Panc1 (cell line): Measurements from ENCODE around the gene LRBA. TPM values are rescaled to one million over a fixed set of nuclear protein-coding genes. Genes with fewer than 3 reads are reported as not detected.

Experiments
- ATAC-seq: fragments of 200-7000 bp; cut with Tn5 transposase; 2 replicates; pipeline ENCODE4 v1.9.1; 2020; ENCODE audit warnings: mild to moderate bottlenecking, moderate library complexity
- BruUV-seq: library from RNA; stranded (reverse); fragments of 400-500 nt; replicated peaks from 2 replicates; lab custom pipeline; 2021; lab: Mats Ljungman, UMichigan
- CTCF ChIA-PET: fragments of 300-600 bp; sonication (Branson Sonifier 250); formaldehyde crosslinking; loops from one replicate; lab custom pipeline; 2022; ENCODE audit warnings: antibody characterized with exemption; lab: Charles Lee
- POLR2A ChIA-PET: fragments of 300-600 bp; sonication (Branson Sonifier 250); formaldehyde crosslinking; loops from one replicate; lab custom pipeline; 2022; ENCODE audit warnings: antibody characterized with exemption; lab: Charles Lee
- DNase-seq: peaks from one replicate; pipeline ENCODE4 v3.0.0-alpha.2; 2010; ENCODE audit warnings: low read depth, low spot score
- H3K27ac ChIP-seq: 2 replicates; pipeline ENCODE4 v1.5.1; 2011; ENCODE audit warnings: mild to moderate bottlenecking, low read length, inconsistent platforms
- H3K27me3 ChIP-seq: fragments of 200-500 bp; sonication (Bioruptor generic); 2 replicates; pipeline ENCODE4 v1.6.0; 2014; ENCODE audit warnings: low read length, inconsistent platforms; ENCODE audit not compliant: control insufficient read depth, insufficient read depth
- H3K36me3 ChIP-seq: fragments of 200-500 bp; sonication (Bioruptor generic); 2 replicates; pipeline ENCODE4 v1.5.1; 2014; ENCODE audit warnings: inconsistent platforms, mild to moderate bottlenecking, low read length, moderate library complexity; ENCODE audit not compliant: control insufficient read depth, insufficient read depth
- H3K4me1 ChIP-seq: 2 replicates; pipeline ENCODE4 v1.5.1; 2011; ENCODE audit warnings: inconsistent platforms, mild to moderate bottlenecking, low read length, moderate library complexity; ENCODE audit not compliant: control insufficient read depth, insufficient read depth
- H3K4me3 ChIP-seq, 2 experiments: 2 replicates each; pipeline ENCODE4 v1.5.1; 2011 to 2012; ENCODE audit warnings: low read depth in 2 of 2, low read length in 2 of 2, mild to moderate bottlenecking in 2 of 2, inconsistent platforms in 1 of 2, moderate library complexity in 1 of 2
- H3K9me3 ChIP-seq: fragments of 200-500 bp; sonication (Bioruptor generic); 2 replicates; pipeline ENCODE4 v1.5.1; 2014; ENCODE audit warnings: low read depth, mild to moderate bottlenecking, inconsistent platforms, low read length, moderate library complexity; ENCODE audit not compliant: control insufficient read depth, insufficient read depth
- POLR2AphosphoS5 ChIP-seq: IDR thresholded peaks from 2 replicates; pipeline ENCODE4 v1.6.1; 2012; ENCODE audit warnings: mild to moderate bottlenecking, low read depth, low read length, moderate library complexity
- SIN3A ChIP-seq: IDR thresholded peaks from 2 replicates; pipeline ENCODE4 v1.6.1; 2012; ENCODE audit warnings: low read depth, mild to moderate bottlenecking, low read length, moderate library complexity, borderline replicate concordance; ENCODE audit not compliant: insufficient read depth
- TCF7L2 ChIP-seq: IDR thresholded peaks from 2 replicates; pipeline ENCODE4 v1.6.1; 2011; ENCODE audit warnings: mild to moderate bottlenecking, low read depth, low read length, inconsistent platforms
- in situ Hi-C: cut with HindIII; loops from 2 replicates; pipeline ENCODE4 v1.10.0; 2016; ENCODE audit warnings: low sequenced_read_pairs, low pct_unique_long_range_greater_than_20kb
- intact Hi-C: fragments of 100-400 bp; cut with micrococcal nuclease; formaldehyde crosslinking; loops from one replicate; pipeline ENCODE4 v1.10.0; 2022; ENCODE audit not compliant: unreplicated experiment
- total RNA-seq: library from RNA; stranded (reverse); gene quantifications from one replicate; pipeline ENCODE4 v1.2.1, GENCODE V29; 2021; ENCODE audit not compliant: unreplicated experiment
- TF ChIP-seq, protein P1 (sequence below): fragments of 450-650 bp; IDR thresholded peaks from 2 replicates; pipeline ENCODE4 v1.5.1; 2017; ENCODE audit warnings: mild to moderate bottlenecking
- TF ChIP-seq, protein P2 (sequence below), 2 experiments: IDR thresholded peaks; 2 replicates each; pipeline ENCODE4 v1.6.1; 2011 to 2012; ENCODE audit warnings: low read depth in 2 of 2, control low read depth in 1 of 2, low read length in 1 of 2, mild to moderate bottlenecking in 1 of 2, moderate library complexity in 1 of 2; ENCODE audit not compliant: insufficient read depth in 1 of 2

LRBA gene
- total RNA-seq, 1 experiment from 2014 or later, result 26.4 TPM

DNA sequence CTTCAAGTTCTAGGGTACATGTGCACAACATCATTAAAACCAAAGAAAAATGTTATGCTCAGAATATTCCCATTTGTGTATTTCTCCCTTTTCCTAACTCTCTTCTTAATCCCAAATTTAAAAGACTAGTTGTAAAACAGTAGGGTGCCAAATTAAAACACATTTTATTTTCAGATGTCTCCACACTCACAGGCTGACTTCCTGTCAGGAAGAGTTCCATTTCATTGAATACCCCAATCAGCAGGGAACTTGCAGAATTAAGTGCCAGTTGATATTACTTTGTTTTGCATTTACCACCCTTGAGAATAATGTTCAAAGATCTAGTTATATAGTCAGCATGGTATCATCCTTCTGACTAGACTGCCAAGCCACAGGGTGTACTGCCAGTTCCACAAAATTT lies 225.2 kb downstream of the LRBA start:
- Histone ChIP-seq H3K4me3 (no peak overlapping the region), H3K4me1 (no peaks in the 10 kb centered on the region), H3K27me3 (no peaks in the 10 kb centered on the region), H3K9me3 (no peaks in the 10 kb centered on the region), H3K36me3 (no peaks in the 10 kb centered on the region), H3K27ac (no peak overlapping the region)
- TF ChIP-seq, protein P1, sequence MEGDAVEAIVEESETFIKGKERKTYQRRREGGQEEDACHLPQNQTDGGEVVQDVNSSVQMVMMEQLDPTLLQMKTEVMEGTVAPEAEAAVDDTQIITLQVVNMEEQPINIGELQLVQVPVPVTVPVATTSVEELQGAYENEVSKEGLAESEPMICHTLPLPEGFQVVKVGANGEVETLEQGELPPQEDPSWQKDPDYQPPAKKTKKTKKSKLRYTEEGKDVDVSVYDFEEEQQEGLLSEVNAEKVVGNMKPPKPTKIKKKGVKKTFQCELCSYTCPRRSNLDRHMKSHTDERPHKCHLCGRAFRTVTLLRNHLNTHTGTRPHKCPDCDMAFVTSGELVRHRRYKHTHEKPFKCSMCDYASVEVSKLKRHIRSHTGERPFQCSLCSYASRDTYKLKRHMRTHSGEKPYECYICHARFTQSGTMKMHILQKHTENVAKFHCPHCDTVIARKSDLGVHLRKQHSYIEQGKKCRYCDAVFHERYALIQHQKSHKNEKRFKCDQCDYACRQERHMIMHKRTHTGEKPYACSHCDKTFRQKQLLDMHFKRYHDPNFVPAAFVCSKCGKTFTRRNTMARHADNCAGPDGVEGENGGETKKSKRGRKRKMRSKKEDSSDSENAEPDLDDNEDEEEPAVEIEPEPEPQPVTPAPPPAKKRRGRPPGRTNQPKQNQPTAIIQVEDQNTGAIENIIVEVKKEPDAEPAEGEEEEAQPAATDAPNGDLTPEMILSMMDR, result no peak
- TF ChIP-seq TCF7L2, result no peak
- no peak for TF ChIP-seq SIN3A
- TF ChIP-seq, protein P2, sequence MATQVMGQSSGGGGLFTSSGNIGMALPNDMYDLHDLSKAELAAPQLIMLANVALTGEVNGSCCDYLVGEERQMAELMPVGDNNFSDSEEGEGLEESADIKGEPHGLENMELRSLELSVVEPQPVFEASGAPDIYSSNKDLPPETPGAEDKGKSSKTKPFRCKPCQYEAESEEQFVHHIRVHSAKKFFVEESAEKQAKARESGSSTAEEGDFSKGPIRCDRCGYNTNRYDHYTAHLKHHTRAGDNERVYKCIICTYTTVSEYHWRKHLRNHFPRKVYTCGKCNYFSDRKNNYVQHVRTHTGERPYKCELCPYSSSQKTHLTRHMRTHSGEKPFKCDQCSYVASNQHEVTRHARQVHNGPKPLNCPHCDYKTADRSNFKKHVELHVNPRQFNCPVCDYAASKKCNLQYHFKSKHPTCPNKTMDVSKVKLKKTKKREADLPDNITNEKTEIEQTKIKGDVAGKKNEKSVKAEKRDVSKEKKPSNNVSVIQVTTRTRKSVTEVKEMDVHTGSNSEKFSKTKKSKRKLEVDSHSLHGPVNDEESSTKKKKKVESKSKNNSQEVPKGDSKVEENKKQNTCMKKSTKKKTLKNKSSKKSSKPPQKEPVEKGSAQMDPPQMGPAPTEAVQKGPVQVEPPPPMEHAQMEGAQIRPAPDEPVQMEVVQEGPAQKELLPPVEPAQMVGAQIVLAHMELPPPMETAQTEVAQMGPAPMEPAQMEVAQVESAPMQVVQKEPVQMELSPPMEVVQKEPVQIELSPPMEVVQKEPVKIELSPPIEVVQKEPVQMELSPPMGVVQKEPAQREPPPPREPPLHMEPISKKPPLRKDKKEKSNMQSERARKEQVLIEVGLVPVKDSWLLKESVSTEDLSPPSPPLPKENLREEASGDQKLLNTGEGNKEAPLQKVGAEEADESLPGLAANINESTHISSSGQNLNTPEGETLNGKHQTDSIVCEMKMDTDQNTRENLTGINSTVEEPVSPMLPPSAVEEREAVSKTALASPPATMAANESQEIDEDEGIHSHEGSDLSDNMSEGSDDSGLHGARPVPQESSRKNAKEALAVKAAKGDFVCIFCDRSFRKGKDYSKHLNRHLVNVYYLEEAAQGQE (IDR thresholded peaks at IDR 0.05; ENCODE audit: insufficient read depth in 1 of 2, low read depth in 2 of 2, low read length in 1 of 2), result no peak
- TF ChIP-seq POLR2AphosphoS5, result no peak
- BruUV-seq, result no TSS peak
- CTCF ChIA-PET, result interaction anchor here (0.5 kb wide), 1 partner anchor 36 kb away, joined by 5 read pairs; no protein-coding TSS in a partner anchor
- intact Hi-C loops, result no loop called here
- in situ Hi-C loops, result no loop called here
- no peak for DNase-seq
- POLR2A ChIA-PET, result no interaction called here
- ATAC-seq, result no peak

DNA sequence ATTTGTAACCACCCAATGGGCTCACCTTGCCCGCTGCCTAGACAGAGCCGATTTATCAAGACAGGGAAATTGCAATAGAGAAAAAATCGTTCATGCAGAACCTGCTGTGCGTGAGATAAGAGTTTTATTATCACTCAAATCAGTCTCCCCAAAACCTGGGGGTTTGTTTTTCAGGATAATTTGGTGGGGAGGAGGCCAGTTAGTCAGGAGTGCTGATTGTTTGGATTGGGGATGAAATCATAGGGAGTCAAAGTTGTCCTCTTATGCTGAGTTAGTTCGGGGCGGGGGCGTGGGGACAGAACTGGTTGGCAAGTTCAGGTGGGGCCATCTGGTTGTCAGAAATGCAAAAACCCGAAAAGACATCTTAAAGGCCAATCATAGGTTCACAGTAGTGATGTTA lies 230.1 kb downstream of the LRBA start:
- Histone ChIP-seq H3K9me3 (no peaks in the 10 kb centered on the region), H3K27me3 (no peaks in the 10 kb centered on the region), H3K27ac (no peak overlapping the region), H3K4me1 (peaks cover 10% of the 10 kb centered on the region), H3K36me3 (no peaks in the 10 kb centered on the region), H3K4me3 (no peak overlapping the region)
- ATAC-seq, result no peak
- no peak for DNase-seq
- in situ Hi-C loops (no loop called here), intact Hi-C loops (no loop called here)
- TF ChIP-seq, protein P2 (IDR thresholded peaks at IDR 0.05; ENCODE audit: insufficient read depth in 1 of 2, low read depth in 2 of 2, low read length in 1 of 2), result no peak
- no peak for TF ChIP-seq POLR2AphosphoS5
- TF ChIP-seq SIN3A, result no peak
- TF ChIP-seq, protein P1, result no peak
- TF ChIP-seq TCF7L2, result no peak
- ChIA-PET POLR2A (no interaction called here), CTCF (no interaction called here)
- no TSS peak for BruUV-seq
